Activated naive CD8-positive, alpha-beta T cell treated with anti-CD3 and anti-CD28 coated beads for 36 hours (primary cell): ENCODE measurements around the gene ANKRD11. TPM values are rescaled to one million over a fixed set of nuclear protein-coding genes. Genes with fewer than 3 reads are reported as not detected.
"Not testable (repeated sequence)": the region's sequence is repeated elsewhere in the genome, so short reads cannot be mapped to it uniquely, and the experiment has no call there.

ENCODE experiments used
- DNase-seq: peaks from one replicate; pipeline ENCODE4 v3.0.0; 2021
- H3K27ac Mint-ChIP-seq: one replicate; pipeline ENCODE4 v1.8.0; 2022; ENCODE audit warnings: mild to moderate bottlenecking, moderate library complexity, mixed read lengths
- H3K27me3 Mint-ChIP-seq: one replicate; pipeline ENCODE4 v1.8.0; 2022; ENCODE audit warnings: mild to moderate bottlenecking, mixed read lengths
- H3K36me3 Mint-ChIP-seq: one replicate; pipeline ENCODE4 v1.8.0; 2021; ENCODE audit warnings: mild to moderate bottlenecking, mixed read lengths
- H3K4me1 Mint-ChIP-seq: one replicate; pipeline ENCODE4 v1.8.0; 2021; ENCODE audit warnings: mixed read lengths
- H3K4me3 Mint-ChIP-seq: one replicate; pipeline ENCODE4 v1.8.0; 2022; ENCODE audit warnings: mild to moderate bottlenecking, moderate library complexity, mixed read lengths
- H3K9me3 Mint-ChIP-seq: one replicate; pipeline ENCODE4 v1.8.0; 2022; ENCODE audit warnings: mixed read lengths
- total RNA-seq, 2 experiments: library from RNA; stranded (reverse); gene quantifications; one replicate each; pipeline ENCODE4 v1.2.3, GENCODE V29; 2021

ANKRD11 gene
- total RNA-seq, 2 experiments from 2014 or later: 129 to 142 TPM

GRCh38 chr16:89303617-89304016, 186.7 kb downstream of the ANKRD11 start:
- Mint-ChIP-seq H3K36me3 (peaks cover 30% of the 10 kb centered on the region), H3K9me3 (no peaks in the 10 kb centered on the region), H3K4me1 (peaks cover 28% of the 10 kb centered on the region), H3K27ac (peak overlapping the region; percentile 4), H3K4me3 (no peak overlapping the region), H3K27me3 (no peaks in the 10 kb centered on the region)
- DNase-seq: no peak

GRCh38 chr16:89300976-89301360, 189.4 kb downstream of the ANKRD11 start:
- H3K27me3 Mint-ChIP-seq: no peaks in the 10 kb centered on the region
- no peak overlapping the region for H3K27ac Mint-ChIP-seq
- no peaks in the 10 kb centered on the region for H3K9me3 Mint-ChIP-seq
- H3K4me3 Mint-ChIP-seq: no peak overlapping the region
- H3K36me3 Mint-ChIP-seq: peaks cover 27% of the 10 kb centered on the region
- DNase-seq: no peak
- peaks cover 35% of the 10 kb centered on the region for H3K4me1 Mint-ChIP-seq

- no peak for DNase-seq
- Mint-ChIP-seq H3K9me3 (no peaks in the 10 kb centered on the region), H3K36me3 (peaks cover 27% of the 10 kb centered on the region), H3K27me3 (no peaks in the 10 kb centered on the region), H3K4me3 (no peak overlapping the region), H3K27ac (no peak overlapping the region), H3K4me1 (peaks cover 39% of the 10 kb centered on the region)
Measured at GRCh38 chr16:89300311-89300975, 189.9 kb downstream of the ANKRD11 start.

- H3K27ac Mint-ChIP-seq, DNase-seq, H3K27me3 Mint-ChIP-seq, H3K4me3 Mint-ChIP-seq, H3K9me3 Mint-ChIP-seq: not testable (repeated sequence)
- Mint-ChIP-seq H3K4me1 (peaks cover 38% of the 10 kb centered on the region), H3K36me3 (peaks cover 25% of the 10 kb centered on the region)
Measured at GRCh38 chr16:89299357-89300111, 190.8 kb downstream of the ANKRD11 start.

GRCh38 chr16:89298623-89299225, 191.6 kb downstream of the ANKRD11 start:
- Mint-ChIP-seq H3K36me3 (peaks cover 17% of the 10 kb centered on the region), H3K4me3 (no peak overlapping the region), H3K9me3 (no peaks in the 10 kb centered on the region), H3K4me1 (peaks cover 38% of the 10 kb centered on the region), H3K27me3 (no peaks in the 10 kb centered on the region), H3K27ac (peak overlapping the region; percentile 34)
- DNase-seq: no peak

GRCh38 chr16:89297910-89298545, 192.3 kb downstream of the ANKRD11 start:
- DNase-seq: no peak
- Mint-ChIP-seq H3K9me3 (no peaks in the 10 kb centered on the region), H3K27ac (peak overlapping the region; percentile 78), H3K4me1 (peaks cover 38% of the 10 kb centered on the region), H3K4me3 (no peak overlapping the region), H3K27me3 (no peaks in the 10 kb centered on the region), H3K36me3 (peaks cover 15% of the 10 kb centered on the region)

- Mint-ChIP-seq H3K27me3 (no peaks in the 10 kb centered on the region), H3K4me3 (no peak overlapping the region), H3K36me3 (peaks cover 12% of the 10 kb centered on the region), H3K27ac (peak overlapping the region; percentile 78), H3K9me3 (no peaks in the 10 kb centered on the region), H3K4me1 (peaks cover 34% of the 10 kb centered on the region)
- DNase-seq: no peak
Measured at GRCh38 chr16:89297156-89297874, 193.0 kb downstream of the ANKRD11 start.

- no peak for DNase-seq
- Mint-ChIP-seq H3K4me1 (peaks cover 35% of the 10 kb centered on the region), H3K36me3 (peaks cover 12% of the 10 kb centered on the region), H3K27ac (peak overlapping the region; percentile 77), H3K9me3 (no peaks in the 10 kb centered on the region), H3K4me3 (peak overlapping the region; percentile 33), H3K27me3 (no peaks in the 10 kb centered on the region)
Measured at GRCh38 chr16:89295915-89296314, 194.4 kb downstream of the ANKRD11 start.

- Mint-ChIP-seq H3K36me3 (peaks cover 12% of the 10 kb centered on the region), H3K4me1 (peaks cover 30% of the 10 kb centered on the region), H3K4me3 (no peak overlapping the region)
Measured at GRCh38 chr16:89295071-89295900, 195.1 kb downstream of the ANKRD11 start.

GRCh38 chr16:89294486-89294885, 195.9 kb downstream of the ANKRD11 start:
- H3K4me3 Mint-ChIP-seq: no peak overlapping the region
- H3K4me1 Mint-ChIP-seq: peaks cover 33% of the 10 kb centered on the region
- H3K27me3 Mint-ChIP-seq: no peaks in the 10 kb centered on the region
- no peaks in the 10 kb centered on the region for H3K9me3 Mint-ChIP-seq
- no peak overlapping the region for H3K27ac Mint-ChIP-seq
- DNase-seq: no peak
- H3K36me3 Mint-ChIP-seq: peaks cover 12% of the 10 kb centered on the region

More at GRCh38 chr16:89295071-89295900, 195.1 kb downstream of the ANKRD11 start:
- H3K27ac Mint-ChIP-seq: no peak overlapping the region
- DNase-seq: no peak
- H3K9me3 Mint-ChIP-seq: no peaks in the 10 kb centered on the region
- H3K27me3 Mint-ChIP-seq: no peaks in the 10 kb centered on the region

GRCh38 chr16:89293276-89294143, 196.9 kb downstream of the ANKRD11 start:
- H3K4me3 Mint-ChIP-seq: no peak overlapping the region
- no peak overlapping the region for H3K27ac Mint-ChIP-seq
- peaks cover 10% of the 10 kb centered on the region for H3K36me3 Mint-ChIP-seq
- H3K4me1 Mint-ChIP-seq: peaks cover 32% of the 10 kb centered on the region
- H3K27me3 Mint-ChIP-seq: no peaks in the 10 kb centered on the region
- no peak for DNase-seq
- H3K9me3 Mint-ChIP-seq: no peaks in the 10 kb centered on the region

- H3K4me3 Mint-ChIP-seq: no peak overlapping the region
- no peaks in the 10 kb centered on the region for H3K9me3 Mint-ChIP-seq
- peaks cover 26% of the 10 kb centered on the region for H3K4me1 Mint-ChIP-seq
- H3K27ac Mint-ChIP-seq: no peak overlapping the region
- H3K36me3 Mint-ChIP-seq: peaks cover 10% of the 10 kb centered on the region
- no peaks in the 10 kb centered on the region for H3K27me3 Mint-ChIP-seq
- DNase-seq: no peak
Measured at GRCh38 chr16:89292443-89293078, 197.8 kb downstream of the ANKRD11 start.

- no peak overlapping the region for H3K4me3 Mint-ChIP-seq
- H3K9me3 Mint-ChIP-seq: no peaks in the 10 kb centered on the region
- no peak for DNase-seq
- H3K36me3 Mint-ChIP-seq: peaks cover 7% of the 10 kb centered on the region
- H3K27me3 Mint-ChIP-seq: no peaks in the 10 kb centered on the region
- H3K27ac Mint-ChIP-seq: peak overlapping the region; percentile 50
- peaks cover 19% of the 10 kb centered on the region for H3K4me1 Mint-ChIP-seq
Measured at GRCh38 chr16:89291776-89292175, 198.6 kb downstream of the ANKRD11 start.
